ENCODE results near the gene PIR. TPM values are rescaled to one million over a fixed set of nuclear protein-coding genes. Genes with fewer than 3 reads are reported as not detected.

The PIR gene
- total RNA-seq, 2 donors from 2014 or later, result 3.1 to 3.8 TPM

DNA sequence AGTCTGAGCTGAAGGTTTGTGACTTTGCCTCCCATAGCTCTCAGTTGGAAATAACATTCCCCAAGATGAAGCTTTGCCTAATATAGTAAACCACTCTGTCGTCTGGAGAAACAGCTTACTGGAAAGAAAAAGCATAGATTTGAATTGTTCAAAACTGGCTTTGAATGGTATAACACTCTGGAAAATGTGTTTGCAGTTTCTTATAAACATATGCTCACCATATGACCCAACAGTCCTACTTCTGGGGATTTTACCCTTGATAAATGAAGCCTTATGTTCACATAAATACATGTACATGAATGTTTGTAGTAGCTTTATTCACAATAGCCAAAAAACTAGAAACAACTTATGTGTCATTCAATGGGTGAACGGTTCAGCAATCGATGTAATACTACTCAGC is 119.2 kb downstream of the PIR start:
- no peak for ATAC-seq (replicated peaks)
- no peak overlapping the region for H3K27ac Mint-ChIP-seq
- H3K27me3 Mint-ChIP-seq, result peaks cover 6% of the 10 kb centered on the region
- no peaks in the 10 kb centered on the region for H3K9me3 Mint-ChIP-seq
- H3K36me3 Mint-ChIP-seq (ENCODE audit: low read depth), result no peaks in the 10 kb centered on the region
- H3K4me1 Mint-ChIP-seq, result no peaks in the 10 kb centered on the region
- H3K4me3 Mint-ChIP-seq, result no peak overlapping the region

- ATAC-seq (replicated peaks), result no peak
- no peaks in the 10 kb centered on the region for H3K9me3 Mint-ChIP-seq
- H3K27me3 Mint-ChIP-seq, result peaks cover 12% of the 10 kb centered on the region
- no peak overlapping the region for H3K27ac Mint-ChIP-seq
- H3K4me1 Mint-ChIP-seq, result no peaks in the 10 kb centered on the region
- no peak overlapping the region for H3K4me3 Mint-ChIP-seq
- no peaks in the 10 kb centered on the region for H3K36me3 Mint-ChIP-seq (ENCODE audit: low read depth)
Measured at GRCh38 chrX:15366506-15367352, 126.4 kb downstream of the PIR start.

- Mint-ChIP-seq H3K27me3 (peaks cover 4% of the 10 kb centered on the region), H3K9me3 (no peaks in the 10 kb centered on the region), H3K36me3 (ENCODE audit: low read depth) (no peaks in the 10 kb centered on the region), H3K4me3 (no peak overlapping the region), H3K27ac (no peak overlapping the region), H3K4me1 (no peaks in the 10 kb centered on the region)
- ATAC-seq (replicated peaks), result no peak
Measured at GRCh38 chrX:15359701-15360100, 133.4 kb downstream of the PIR start.

DNA sequence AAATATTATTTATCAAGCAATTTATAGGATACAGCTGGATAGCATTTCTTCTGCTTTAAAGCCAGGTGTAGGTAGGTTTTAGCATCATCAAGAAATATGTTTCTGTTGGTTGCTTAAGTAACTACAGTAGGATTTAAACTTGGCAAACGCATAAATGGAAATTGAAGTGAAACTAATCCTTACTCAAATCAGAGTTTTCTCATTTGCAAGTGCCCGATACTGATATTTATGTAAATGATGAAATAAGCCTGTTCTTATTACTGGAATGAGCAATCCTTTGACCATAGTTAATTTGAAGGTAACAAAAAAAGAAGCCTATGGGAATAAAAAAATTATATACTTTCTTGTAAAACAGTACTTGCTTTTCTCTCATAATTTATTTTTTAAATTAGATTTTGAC is 134.6 kb downstream of the PIR start:
- no peak for ATAC-seq (replicated peaks)
- Mint-ChIP-seq H3K9me3 (no peaks in the 10 kb centered on the region), H3K27ac (no peak overlapping the region), H3K36me3 (ENCODE audit: low read depth) (no peaks in the 10 kb centered on the region), H3K4me1 (no peaks in the 10 kb centered on the region), H3K4me3 (no peak overlapping the region), H3K27me3 (peaks cover 2% of the 10 kb centered on the region)

- no peak overlapping the region for H3K27ac Mint-ChIP-seq
- no peak overlapping the region for H3K4me3 Mint-ChIP-seq
- H3K4me1 Mint-ChIP-seq, result no peaks in the 10 kb centered on the region
- no peaks in the 10 kb centered on the region for H3K36me3 Mint-ChIP-seq (ENCODE audit: low read depth)
- no peaks in the 10 kb centered on the region for H3K9me3 Mint-ChIP-seq
- ATAC-seq (replicated peaks), result no peak
- no peaks in the 10 kb centered on the region for H3K27me3 Mint-ChIP-seq
Measured at GRCh38 chrX:15356444-15356843, 136.7 kb downstream of the PIR start.

DNA sequence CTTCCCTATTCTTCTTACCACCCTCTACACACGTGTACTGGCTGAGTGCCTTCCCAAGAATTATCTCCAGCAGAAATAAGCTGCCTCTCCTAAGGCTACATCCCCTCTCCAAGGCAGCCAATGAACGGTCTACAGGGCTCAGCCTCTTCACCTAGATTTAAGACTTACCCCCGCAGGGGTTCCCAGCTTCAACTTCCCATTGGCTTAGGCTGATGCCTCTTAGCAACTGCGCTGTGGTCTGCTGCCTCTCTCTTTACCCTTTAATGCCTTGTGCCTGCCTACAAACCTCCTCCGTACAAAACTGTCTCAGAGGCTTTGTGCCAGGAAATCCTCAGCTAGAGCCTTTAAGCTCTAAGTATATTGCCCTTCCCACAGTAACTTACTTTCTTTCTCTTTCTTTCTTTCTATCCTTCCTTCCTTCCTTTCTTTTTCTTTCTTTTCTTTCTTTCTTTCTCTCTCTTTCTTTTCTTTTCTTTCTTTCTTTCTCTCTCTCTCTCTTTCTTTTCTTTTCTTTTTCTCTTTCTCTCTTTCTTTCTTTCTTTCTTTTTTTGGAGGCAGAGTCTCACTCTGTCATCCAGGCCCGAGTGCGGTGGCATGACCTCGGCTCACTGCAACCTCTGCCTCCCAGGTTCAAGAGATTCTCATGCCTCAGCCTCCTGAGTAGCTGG is 142.7 kb downstream of the PIR start:
- ATAC-seq (replicated peaks), result no peak
- Mint-ChIP-seq H3K9me3 (no peaks in the 10 kb centered on the region), H3K27ac (no peak overlapping the region), H3K4me1 (no peaks in the 10 kb centered on the region), H3K36me3 (ENCODE audit: low read depth) (no peaks in the 10 kb centered on the region), H3K27me3 (no peaks in the 10 kb centered on the region), H3K4me3 (no peak overlapping the region)

DNA sequence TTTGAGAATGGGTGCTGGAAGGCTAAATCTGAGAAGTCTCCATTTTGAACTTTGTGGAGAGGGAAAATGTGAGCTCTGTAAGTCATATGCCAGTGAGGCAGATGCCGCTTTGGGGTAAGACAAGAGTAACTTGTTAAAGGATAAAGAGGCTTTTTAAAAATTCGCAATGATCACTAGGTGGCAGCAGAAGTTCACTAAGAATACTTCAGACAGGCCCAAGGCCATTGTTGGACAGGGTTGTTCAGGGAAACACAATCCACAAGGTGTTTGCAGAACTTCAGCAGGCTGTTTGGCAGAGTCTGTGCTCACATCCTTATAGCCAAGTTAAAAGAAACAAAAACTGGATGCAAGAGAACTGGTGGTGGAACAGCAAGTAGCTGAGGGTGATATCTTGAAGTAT is 144.1 kb downstream of the PIR start:
- Mint-ChIP-seq H3K27ac (no peak overlapping the region), H3K4me3 (no peak overlapping the region), H3K36me3 (ENCODE audit: low read depth) (no peaks in the 10 kb centered on the region), H3K9me3 (no peaks in the 10 kb centered on the region), H3K27me3 (peaks cover under 1% of the 10 kb centered on the region), H3K4me1 (no peaks in the 10 kb centered on the region)
- ATAC-seq (replicated peaks), result no peak

GRCh38 chrX:15345976-15346375 is 147.2 kb downstream of the PIR start:
- H3K27me3 Mint-ChIP-seq, result peaks cover 8% of the 10 kb centered on the region
- H3K36me3 Mint-ChIP-seq (ENCODE audit: low read depth), result no peaks in the 10 kb centered on the region
- no peak overlapping the region for H3K27ac Mint-ChIP-seq
- ATAC-seq (replicated peaks), result no peak
- H3K4me1 Mint-ChIP-seq, result no peaks in the 10 kb centered on the region
- H3K9me3 Mint-ChIP-seq, result no peaks in the 10 kb centered on the region
- no peak overlapping the region for H3K4me3 Mint-ChIP-seq

DNA sequence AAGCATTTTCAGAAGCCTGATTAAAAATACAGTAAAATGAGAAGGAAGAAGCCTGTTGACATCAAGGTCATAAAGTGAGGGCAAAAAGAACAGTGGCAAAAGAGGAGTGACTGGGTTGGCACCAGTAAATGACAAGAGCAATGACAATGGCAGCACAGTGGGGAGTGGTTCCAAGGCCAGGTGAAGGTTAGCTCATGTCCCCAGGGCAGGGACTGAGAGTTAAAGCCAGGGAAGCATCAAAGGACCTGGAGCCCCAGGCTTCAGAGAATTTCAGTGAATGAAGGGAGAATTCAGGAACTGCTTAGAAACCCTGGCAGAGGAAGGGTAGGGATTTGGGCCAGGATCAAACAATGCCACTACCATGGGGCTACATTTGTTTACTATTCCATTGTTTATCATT is 149.0 kb downstream of the PIR start:
- Mint-ChIP-seq H3K36me3 (ENCODE audit: low read depth) (no peaks in the 10 kb centered on the region), H3K27me3 (peaks cover 13% of the 10 kb centered on the region), H3K4me1 (no peaks in the 10 kb centered on the region), H3K27ac (no peak overlapping the region), H3K4me3 (no peak overlapping the region), H3K9me3 (no peaks in the 10 kb centered on the region)
- no peak for ATAC-seq (replicated peaks)

- H3K27ac Mint-ChIP-seq, result no peak overlapping the region
- no peak overlapping the region for H3K4me3 Mint-ChIP-seq
- H3K36me3 Mint-ChIP-seq (ENCODE audit: low read depth), result no peaks in the 10 kb centered on the region
- H3K4me1 Mint-ChIP-seq, result no peaks in the 10 kb centered on the region
- H3K9me3 Mint-ChIP-seq, result no peaks in the 10 kb centered on the region
- no peak for ATAC-seq (replicated peaks)
- peaks cover 15% of the 10 kb centered on the region for H3K27me3 Mint-ChIP-seq
Measured at GRCh38 chrX:15343075-15343476, 150.1 kb downstream of the PIR start.

DNA sequence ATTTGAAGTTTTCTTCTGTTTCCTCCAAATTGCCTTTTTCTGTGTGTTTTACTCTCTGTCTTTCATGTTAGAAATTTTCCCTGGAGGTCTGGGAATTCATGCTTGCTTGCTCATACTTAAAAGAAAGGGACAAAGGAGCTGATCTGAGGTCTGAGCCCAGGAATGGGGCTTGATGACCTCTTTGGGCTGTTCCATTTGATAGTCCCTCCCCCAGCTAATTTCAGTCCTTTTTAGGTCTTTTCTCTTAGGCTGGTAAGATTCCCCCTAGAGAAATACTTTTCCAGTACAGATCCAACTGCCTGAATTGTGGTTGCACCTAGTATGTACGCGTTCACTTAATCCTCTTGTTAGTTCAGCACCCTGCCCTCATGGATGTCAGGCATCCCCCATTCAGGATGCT is 152.3 kb downstream of the PIR start:
- H3K4me1 Mint-ChIP-seq, result peaks cover 5% of the 10 kb centered on the region
- no peak overlapping the region for H3K27ac Mint-ChIP-seq
- H3K4me3 Mint-ChIP-seq, result no peak overlapping the region
- H3K9me3 Mint-ChIP-seq, result no peaks in the 10 kb centered on the region
- H3K36me3 Mint-ChIP-seq (ENCODE audit: low read depth), result no peaks in the 10 kb centered on the region
- H3K27me3 Mint-ChIP-seq, result peaks cover 19% of the 10 kb centered on the region
- no peak for ATAC-seq (replicated peaks)

DNA sequence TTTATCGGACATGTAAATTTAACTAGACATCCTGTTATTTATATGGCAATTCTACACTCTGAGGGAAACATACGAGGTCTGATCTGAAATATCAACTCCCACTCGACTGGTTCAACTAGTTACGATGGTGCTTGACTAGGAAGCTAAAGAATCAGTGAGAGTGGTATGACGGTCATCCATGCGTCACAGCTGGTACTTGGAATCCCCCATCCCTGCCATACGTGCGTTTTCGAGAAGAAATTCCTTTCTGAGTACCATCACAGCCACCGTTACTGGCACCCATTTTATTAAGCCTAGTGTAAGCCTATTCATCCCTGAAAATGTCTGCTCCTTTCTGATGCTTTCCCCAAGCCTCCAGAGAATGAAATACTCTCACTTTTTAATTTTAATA is 157.1 kb downstream of the PIR start:
- Mint-ChIP-seq H3K4me3 (peak overlapping the region; percentile 87), H3K27ac (peak overlapping the region; percentile 97), H3K4me1 (peaks cover 5% of the 10 kb centered on the region), H3K27me3 (peaks cover 11% of the 10 kb centered on the region), H3K9me3 (no peaks in the 10 kb centered on the region), H3K36me3 (ENCODE audit: low read depth) (peaks cover 36% of the 10 kb centered on the region)
- peak; percentile 57 for ATAC-seq (replicated peaks)

- H3K27me3 Mint-ChIP-seq, result peaks cover 6% of the 10 kb centered on the region
- peaks cover 5% of the 10 kb centered on the region for H3K4me1 Mint-ChIP-seq
- no peaks in the 10 kb centered on the region for H3K9me3 Mint-ChIP-seq
- H3K27ac Mint-ChIP-seq, result peak within 1 kb of the TSS; percentile 97
- H3K36me3 Mint-ChIP-seq (ENCODE audit: low read depth), result peaks cover 43% of the 10 kb centered on the region
- H3K4me3 Mint-ChIP-seq, result peak within 1 kb of the TSS; percentile 87
- ATAC-seq (replicated peaks), result peak; percentile 96
Measured at GRCh38 chrX:15335135-15336022, 157.8 kb downstream of the PIR start, which contains the start of gene PIGA. Gene PIGA (minus strand): TSS chrX:15335523. CDS start chrX:15331930, 3,593 bp downstream.

All from activated T-helper 17 cell treated with anti-CD3 and anti-CD28 coated beads, Interleukin-2, amount 50 U/mL, for 72 hours (primary cell).